ENCODE measurements around the gene MOAP1.
A peak's percentile ranks its signal among the peaks of the same experiment; 100 is the strongest.
"Not testable (repeated sequence)": the region's sequence is repeated elsewhere in the genome, so short reads cannot be mapped to it uniquely, and the experiment has no call there.

Gene MOAP1

DNA sequence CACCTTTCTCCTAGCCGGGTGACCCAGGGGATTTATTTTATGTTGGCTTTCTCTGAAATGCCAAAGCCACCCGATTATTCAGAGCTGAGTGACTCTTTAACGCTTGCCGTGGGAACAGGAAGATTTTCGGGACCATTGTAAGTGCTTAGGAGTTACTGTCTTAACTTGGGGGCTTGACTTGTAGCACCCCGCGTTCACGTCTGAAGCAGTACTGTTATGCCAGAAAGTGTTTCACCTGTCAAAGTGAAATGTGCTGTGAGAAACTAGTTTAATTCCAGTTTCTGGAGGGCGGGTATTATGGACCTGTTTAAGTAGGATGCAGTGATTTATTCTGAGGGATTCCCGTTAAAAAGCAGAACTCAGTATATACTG is 638 bp upstream of the MOAP1 start:
- DNase-seq (ENCODE audit: low spot score): no peak
- FAIRE-seq: no peak

- FAIRE-seq (no peak), DNase-seq (ENCODE audit: low spot score) (no peak)
These were observed 940 bp downstream of the MOAP1 start for GRCh38 chr14:93183596-93184317.

- DNase-seq (ENCODE audit: low spot score) (no peak), FAIRE-seq (no peak)
These were observed 9.2 kb downstream of the MOAP1 start for GRCh38 chr14:93175492-93175891.

GRCh38 chr14:93174731-93175130 is 10.0 kb downstream of the MOAP1 start:
- not testable (repeated sequence) for DNase-seq (ENCODE audit: low spot score); FAIRE-seq

GRCh38 chr14:93173943-93174395 is 10.7 kb downstream of the MOAP1 start:
- FAIRE-seq (no peak), DNase-seq (ENCODE audit: low spot score) (no peak)

- DNase-seq (ENCODE audit: low spot score) (no peak), FAIRE-seq (no peak)
These were observed 13.3 kb downstream of the MOAP1 start for GRCh38 chr14:93171376-93171775.

GRCh38 chr14:93170141-93170540 is 14.6 kb downstream of the MOAP1 start:
- DNase-seq (ENCODE audit: low spot score): not testable (repeated sequence)

GRCh38 chr14:93169619-93170018 is 15.1 kb downstream of the MOAP1 start:
- FAIRE-seq; DNase-seq (ENCODE audit: low spot score): not testable (repeated sequence)

More at GRCh38 chr14:93170141-93170540, 14.6 kb downstream of the MOAP1 start:
- not testable (repeated sequence) for FAIRE-seq

GRCh38 chr14:93168610-93169009 is 16.1 kb downstream of the MOAP1 start:
- peak; percentile 8 for DNase-seq (ENCODE audit: low spot score)
- not testable (repeated sequence) for FAIRE-seq

DNA sequence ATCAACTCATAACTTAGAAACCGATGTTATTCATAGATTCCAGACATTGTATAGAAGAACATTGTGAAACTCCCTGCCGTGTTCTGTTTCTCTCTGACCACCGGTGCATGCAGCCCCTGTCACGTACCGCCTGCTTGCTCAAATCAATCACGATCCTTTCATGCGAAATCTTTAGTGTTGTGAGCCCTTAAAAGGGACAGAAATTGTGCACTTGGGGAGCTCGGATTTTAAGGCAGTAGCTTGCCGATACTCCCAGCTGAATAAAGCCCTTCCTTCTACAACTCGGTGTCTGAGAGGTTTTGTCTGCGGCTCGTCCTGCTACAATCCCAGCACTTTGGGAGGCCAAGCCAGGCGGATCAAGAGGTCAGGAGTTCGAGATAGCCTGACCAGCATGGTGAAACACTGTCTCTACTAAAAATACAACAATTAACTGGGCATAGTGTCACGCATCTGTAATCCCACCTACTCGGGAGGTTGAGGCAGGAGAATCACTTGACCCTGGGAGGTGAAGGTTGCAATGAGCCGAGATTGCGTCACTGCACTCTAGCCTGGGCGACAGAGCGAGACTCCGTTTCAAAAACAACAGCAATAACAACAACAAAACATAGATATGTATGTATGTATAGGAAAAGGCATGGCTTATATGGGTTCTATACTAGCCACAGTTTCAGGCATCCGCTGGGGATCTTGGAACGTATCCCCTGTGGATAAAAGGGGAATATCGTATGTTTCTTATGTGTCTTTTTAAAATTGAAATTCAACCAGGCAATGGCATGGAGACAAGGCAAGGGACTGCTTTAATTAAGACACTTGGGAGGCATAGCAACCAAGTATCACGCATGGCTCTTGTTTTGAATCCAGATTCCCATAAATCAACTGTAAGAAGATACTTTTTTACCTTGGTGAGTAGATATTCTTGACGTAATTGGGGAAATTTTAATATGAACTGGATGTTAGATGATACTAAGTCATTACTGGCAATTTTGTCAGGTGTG is 19.1 kb downstream of the MOAP1 start:
- FAIRE-seq: peak; percentile 67
- DNase-seq (ENCODE audit: low spot score): peak; percentile 60

DNA sequence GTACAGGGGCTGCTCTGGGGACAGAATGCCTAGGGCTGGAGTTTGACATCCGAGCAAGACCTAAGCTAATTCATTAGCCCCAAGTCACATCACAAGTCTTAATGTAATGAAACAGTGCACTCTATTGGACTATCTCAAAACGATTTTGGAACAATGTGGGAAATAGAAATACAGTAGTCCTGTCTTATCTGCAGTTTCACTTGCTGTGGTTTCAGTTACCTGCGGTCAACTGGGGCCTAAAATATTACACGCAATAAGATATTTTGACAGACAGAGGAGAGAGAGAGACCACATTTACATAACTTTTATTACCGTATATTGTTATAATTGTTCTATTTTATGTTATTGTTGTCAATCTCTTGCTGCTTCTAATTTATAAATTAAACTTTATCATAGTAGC is 21.1 kb downstream of the MOAP1 start:
- no peak for FAIRE-seq
- DNase-seq (ENCODE audit: low spot score): no peak

- FAIRE-seq: no peak
- no peak for DNase-seq (ENCODE audit: low spot score)
These were observed 23.2 kb downstream of the MOAP1 start for GRCh38 chr14:93161411-93161940.

DNA sequence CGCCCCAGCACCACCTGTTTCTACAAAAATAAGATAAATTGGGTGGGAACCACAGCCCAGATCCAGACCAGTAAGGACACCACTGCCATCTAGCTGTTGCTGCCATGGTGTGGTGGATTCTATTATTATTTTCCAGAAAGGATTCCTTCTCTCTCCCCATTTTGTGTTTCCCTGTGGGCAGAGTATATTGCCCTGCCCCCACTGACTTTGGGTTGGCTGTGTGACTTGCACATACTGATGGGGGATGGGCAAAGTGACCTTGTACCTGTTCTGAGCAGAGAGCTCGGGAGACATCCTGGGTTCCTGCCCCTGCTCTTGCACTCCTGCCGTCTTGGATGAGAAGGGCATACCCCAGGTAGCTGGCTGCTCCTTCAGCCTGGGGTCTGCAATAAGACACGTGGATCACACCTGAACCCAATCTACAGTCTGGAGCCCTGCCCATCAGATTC is 24.3 kb downstream of the MOAP1 start:
- no peak for FAIRE-seq
- DNase-seq (ENCODE audit: low spot score): no peak

DNA sequence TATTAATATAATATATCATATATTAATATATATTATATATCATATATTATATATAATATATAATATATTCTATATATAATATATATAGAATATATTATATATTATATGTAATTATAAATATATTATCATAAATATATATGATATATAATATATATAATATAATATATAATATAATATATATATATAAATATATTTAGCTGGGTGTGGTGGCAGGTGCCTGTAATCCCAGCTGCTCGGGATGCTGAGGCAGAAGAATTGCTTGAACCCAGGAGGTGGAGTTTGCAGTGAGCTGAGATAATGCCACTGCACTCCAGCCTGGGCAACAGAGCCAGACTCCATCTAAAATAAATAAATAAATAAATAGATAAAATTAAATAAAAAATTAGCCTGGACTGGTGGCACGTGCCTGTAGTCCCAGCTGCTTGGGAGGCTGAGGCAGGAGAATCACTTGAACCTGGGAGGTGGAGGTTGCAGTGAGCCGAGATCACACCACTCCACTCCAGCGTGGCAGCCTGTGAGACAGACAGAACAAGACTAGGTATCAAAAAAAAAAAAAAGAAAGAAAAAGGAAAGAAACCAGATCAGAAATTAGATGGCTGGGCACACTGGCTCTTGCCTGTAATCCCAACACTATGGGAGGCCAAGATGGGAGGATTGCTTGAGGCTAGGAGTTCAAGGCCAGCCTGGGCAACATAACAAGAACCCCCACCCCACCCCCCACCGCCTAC is 24.9 kb downstream of the MOAP1 start:
- not testable (repeated sequence) for DNase-seq (ENCODE audit: low spot score); FAIRE-seq

- not testable (repeated sequence) for DNase-seq (ENCODE audit: low spot score); FAIRE-seq
These were observed 26.3 kb downstream of the MOAP1 start for GRCh38 chr14:93158349-93158748.

DNA sequence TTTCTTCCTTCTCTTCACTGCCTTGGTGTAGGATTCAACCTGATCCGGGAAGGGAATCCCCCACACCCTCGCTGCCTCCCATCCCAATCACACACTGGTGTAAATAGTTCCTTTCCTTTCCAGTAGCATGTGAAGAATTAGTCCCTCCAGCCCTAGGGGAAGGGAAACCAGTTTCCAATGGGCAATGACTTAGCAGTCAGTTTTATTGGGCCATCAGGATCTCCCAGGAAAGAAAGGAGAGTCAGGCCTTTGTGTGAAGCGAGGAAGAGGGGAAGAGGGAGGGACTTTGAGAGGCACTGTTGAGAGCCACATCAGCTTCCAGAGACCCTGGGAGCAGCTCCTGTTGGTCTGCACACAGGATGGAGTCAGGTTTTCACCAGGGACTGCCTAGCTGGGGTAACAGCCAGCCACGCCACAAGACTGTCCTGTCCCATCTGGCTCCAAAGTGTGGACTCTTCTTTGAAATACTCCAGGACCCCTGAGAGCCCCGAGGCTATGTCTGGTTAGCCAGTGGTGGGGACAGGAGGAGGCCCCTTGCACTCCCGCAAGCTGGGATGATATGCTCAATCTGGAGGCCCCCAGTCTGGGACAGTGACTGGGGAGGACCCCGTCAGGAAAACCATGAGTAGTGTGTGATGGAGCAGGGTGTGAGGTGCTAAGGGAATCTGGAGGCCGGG is 27.9 kb downstream of the MOAP1 start:
- FAIRE-seq (no peak), DNase-seq (ENCODE audit: low spot score) (no peak)

DNA sequence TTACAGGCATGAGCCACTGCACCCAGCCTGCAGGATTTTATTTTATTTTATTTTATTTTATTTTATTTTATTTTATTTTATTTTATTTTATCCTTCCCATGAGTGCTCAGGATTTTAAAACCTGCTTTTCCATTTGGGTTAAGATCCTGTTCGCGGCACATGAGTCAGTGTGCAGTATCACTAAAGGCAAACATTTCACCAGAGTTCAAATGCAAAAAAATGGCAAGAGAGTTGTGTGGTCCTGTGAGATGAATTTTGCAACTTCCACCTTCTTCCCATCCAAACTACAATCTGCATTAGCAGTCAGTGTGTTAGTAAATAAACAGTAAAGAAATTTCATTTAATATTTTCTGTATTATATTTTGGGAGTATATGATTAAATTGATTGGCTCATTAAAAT is 29.0 kb downstream of the MOAP1 start:
- no peak for FAIRE-seq
- no peak for DNase-seq (ENCODE audit: low spot score)

GRCh38 chr14:93153121-93153520 is 31.6 kb downstream of the MOAP1 start:
- no peak for DNase-seq (ENCODE audit: low spot score)
- no peak for FAIRE-seq

DNA sequence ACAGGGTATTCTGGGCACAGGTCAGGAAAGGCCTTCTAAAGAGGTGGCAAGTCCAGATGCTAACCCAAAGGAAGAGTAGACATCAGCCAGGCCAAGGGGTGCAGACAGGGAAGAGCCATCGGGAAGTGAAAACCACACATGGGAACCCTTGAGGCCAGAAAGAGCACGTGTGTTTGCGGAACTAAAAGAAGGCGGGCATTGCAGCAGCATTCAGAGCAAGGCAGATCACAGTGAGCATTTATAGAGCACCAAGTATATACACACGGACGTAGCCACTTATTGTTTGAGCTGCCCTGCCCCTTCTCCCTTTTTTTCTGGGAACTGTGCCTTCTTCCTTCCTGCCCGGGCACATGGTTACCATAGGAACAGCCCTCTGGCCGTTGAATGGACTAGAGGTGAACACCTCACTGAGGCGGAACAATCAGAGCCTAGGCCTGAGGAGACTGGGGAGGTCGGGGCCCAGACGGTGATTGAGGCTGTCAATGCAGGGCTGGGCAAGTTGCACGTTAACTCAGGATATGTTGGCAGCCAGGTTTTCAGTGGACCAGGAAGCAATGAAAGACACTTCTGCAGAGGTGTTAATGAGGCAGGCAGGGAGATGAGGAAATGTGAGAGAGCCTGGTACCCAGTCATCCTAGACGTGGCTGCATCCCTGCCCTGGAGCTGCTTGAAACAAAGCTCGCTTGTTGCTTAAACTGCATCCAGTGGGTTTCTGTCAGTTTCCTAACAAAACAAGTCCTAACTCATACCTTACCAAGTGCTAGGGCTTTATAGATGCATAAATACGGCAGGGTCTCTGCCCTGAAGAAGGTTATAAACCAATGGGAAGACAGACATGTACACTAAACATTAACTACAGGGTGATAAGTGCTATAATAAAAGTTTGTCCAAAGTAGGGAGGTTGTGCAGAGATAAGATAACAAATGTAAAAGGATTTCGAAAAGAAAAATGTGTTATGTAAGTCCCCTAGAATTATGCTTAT is 34.2 kb downstream of the MOAP1 start:
- FAIRE-seq: no peak

More for the DNA sequence above, 34.2 kb downstream of the MOAP1 start:
- DNase-seq (ENCODE audit: low spot score): no peak

Data from RCC 7860 (cell line).